Upper lobe of left lung (tissue), 4 donors: ENCODE results near the gene CDCA4.

Experiments
- CTCF ChIP-seq, 6 experiments: fragments of 450-650 bp in 4 of 6; fragments of 200-600 bp in 2 of 6; sonication (generic) in 2 of 6; IDR thresholded peaks; one replicate each; pipeline ENCODE4 v1.5.1; 2016 to 2019; ENCODE audit warnings: antibody characterized with exemption in 6 of 6
- EP300 ChIP-seq, 4 donors: sonication (generic); formaldehyde crosslinking; IDR thresholded peaks; one replicate each; pipeline ENCODE4 v1.5.1; 2017; ENCODE audit warnings: antibody characterized with exemption in 4 of 4, control low read depth in 2 of 4
- POLR2A ChIP-seq, 4 donors: fragments of 450-650 bp; IDR thresholded peaks; one replicate each; pipeline ENCODE4 v1.5.1; 2016 to 2017; ENCODE audit warnings: antibody characterized with exemption in 4 of 4, mild to moderate bottlenecking in 2 of 4
- POLR2AphosphoS5 ChIP-seq, 2 donors: sonication (generic); formaldehyde crosslinking; IDR thresholded peaks; one replicate each; pipeline ENCODE4 v1.5.1; 2017; ENCODE audit warnings: antibody characterized with exemption in 2 of 2

- TF ChIP-seq CTCF (IDR thresholded peaks at IDR 0.05) (no peak), POLR2A (IDR thresholded peaks at IDR 0.05) (no peak), POLR2AphosphoS5 (IDR thresholded peaks at IDR 0.05) (no peak), EP300 (IDR thresholded peaks at IDR 0.05) (no peak)
Measured at GRCh38 chr14:105058521-105059034, 37.7 kb upstream of the CDCA4 start.
